Fibroblast of mammary gland (primary cell): Measurements from ENCODE around the gene MGP.
A peak's percentile ranks its signal among the peaks of the same experiment; 100 is the strongest.

Experiments used
- DNase-seq: peaks from one replicate; pipeline ENCODE4 v3.0.0-alpha.2; 2010; ENCODE audit warnings: low read depth
- H3K4me3 ChIP-seq: 2 replicates; pipeline ENCODE4 v1.5.1; 2011; ENCODE audit warnings: low read depth, mild to moderate bottlenecking, low read length, moderate library complexity; ENCODE audit not compliant: control insufficient read depth
- TF ChIP-seq, protein P1 (sequence below): conservative IDR thresholded peaks from 2 replicates; pipeline ENCODE4 v1.5.1; 2011; ENCODE audit warnings: low read depth, low read length, inconsistent platforms; ENCODE audit not compliant: control insufficient read depth, insufficient read depth

The MGP gene

DNA sequence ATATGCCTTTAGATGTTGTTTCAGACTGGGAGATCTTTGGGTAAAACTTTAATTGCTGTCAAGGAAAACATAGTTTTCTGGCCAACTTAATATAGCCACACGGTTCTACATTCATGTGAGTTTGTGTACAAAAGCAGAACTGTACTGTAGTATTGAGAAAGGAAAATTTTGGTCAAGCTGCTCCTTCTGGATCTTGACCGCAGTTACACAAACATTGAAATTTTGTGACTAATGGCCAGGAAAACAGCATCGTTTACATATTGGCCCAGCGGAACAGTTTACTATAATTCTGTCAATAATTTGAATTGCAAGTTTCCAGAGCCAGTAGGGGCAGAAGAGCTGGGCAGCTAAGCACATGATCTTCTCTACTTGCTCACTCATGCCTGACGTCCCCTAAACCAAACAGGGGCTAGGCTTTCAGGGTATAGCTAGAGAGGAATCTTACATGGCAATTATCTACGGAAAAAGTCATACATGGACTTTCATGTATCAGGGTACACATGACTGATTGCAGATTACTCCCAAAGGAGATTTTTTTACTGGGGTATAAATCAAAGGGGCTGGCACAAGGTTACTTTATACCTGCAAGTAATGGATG is 31.0 kb downstream of the MGP start:
- TF ChIP-seq, protein P1, sequence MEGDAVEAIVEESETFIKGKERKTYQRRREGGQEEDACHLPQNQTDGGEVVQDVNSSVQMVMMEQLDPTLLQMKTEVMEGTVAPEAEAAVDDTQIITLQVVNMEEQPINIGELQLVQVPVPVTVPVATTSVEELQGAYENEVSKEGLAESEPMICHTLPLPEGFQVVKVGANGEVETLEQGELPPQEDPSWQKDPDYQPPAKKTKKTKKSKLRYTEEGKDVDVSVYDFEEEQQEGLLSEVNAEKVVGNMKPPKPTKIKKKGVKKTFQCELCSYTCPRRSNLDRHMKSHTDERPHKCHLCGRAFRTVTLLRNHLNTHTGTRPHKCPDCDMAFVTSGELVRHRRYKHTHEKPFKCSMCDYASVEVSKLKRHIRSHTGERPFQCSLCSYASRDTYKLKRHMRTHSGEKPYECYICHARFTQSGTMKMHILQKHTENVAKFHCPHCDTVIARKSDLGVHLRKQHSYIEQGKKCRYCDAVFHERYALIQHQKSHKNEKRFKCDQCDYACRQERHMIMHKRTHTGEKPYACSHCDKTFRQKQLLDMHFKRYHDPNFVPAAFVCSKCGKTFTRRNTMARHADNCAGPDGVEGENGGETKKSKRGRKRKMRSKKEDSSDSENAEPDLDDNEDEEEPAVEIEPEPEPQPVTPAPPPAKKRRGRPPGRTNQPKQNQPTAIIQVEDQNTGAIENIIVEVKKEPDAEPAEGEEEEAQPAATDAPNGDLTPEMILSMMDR, result no peak
- no peak overlapping the region for H3K4me3 ChIP-seq
- DNase-seq, result peak; percentile 74

DNA sequence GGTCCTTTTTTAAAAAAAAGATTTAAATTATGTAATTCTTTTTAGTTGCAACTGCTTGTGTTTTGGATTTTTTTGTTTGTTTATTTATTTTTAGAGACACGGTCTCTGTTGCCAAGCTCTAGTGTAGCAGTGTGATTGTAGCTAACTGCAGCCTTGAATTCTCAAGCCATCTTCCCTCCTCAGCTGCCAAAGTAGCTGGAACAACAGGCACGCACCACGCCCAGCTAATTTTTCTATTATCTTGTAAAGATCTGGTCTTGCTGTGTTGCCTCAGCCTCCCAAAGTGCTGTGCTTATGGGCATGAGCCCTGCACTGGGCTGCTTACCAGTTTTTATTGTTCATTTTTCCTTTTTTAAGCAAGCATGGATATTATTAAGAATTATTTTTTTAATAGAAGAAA is 31.7 kb downstream of the MGP start:
- H3K4me3 ChIP-seq, result no peak overlapping the region
- no peak for DNase-seq
- TF ChIP-seq, protein P1, result no peak

DNA sequence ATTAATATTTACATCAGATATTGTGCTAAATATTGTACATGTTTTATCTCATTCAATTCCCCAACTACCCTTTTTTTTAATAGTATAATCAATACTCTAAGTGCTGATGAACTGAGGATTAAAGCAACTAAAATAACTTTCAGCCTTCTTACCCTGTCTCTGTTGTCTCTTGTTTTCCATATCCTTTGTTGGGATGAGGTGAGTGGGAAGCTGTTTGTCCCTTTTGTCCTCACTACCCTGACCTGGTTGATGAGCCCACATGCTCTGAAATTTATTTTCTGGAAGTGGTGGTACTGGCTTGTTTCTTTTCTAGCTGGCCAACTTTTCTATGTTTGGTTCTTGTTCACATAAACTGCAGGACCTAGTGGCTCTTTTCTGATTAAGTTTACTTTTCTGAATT is 32.8 kb downstream of the MGP start:
- DNase-seq, result no peak
- H3K4me3 ChIP-seq, result no peak overlapping the region
- TF ChIP-seq, protein P1, result no peak

DNA sequence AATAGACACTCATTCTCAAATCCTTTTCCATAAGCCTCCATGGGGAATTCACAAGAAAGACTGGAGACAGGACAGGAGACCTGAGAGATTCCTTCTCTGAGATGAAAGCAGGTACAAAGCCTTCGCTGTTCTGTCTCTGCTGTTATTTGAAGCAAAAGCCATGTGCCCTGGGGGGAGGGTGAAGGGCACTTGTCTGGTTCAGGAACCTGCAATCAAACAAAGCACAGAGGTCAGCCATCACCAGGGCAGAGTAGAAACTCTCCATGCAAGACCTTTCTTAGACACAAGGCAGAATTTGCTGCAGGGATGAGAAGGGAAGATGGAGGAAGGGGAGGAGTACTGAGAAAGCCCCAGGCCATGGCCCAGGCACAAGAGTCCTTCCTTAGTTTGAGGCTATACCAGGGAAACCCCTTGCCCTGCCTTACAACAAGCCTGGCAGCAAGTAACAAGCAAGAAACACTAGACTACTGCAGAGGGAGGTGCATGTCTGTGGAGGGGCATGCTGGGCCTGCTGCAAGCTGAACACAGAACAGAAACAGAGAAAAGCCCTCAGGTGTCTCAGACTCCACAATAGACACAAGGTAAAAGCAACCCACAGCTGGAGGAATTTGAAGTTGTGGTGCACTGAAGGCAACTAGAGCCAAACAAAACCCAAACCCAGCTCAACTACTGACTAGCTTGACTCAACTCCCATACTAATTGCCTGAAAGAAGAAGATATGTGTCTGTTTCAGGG is 34.6 kb downstream of the MGP start:
- H3K4me3 ChIP-seq, result no peak overlapping the region
- TF ChIP-seq, protein P1, result no peak
- no peak for DNase-seq

DNA sequence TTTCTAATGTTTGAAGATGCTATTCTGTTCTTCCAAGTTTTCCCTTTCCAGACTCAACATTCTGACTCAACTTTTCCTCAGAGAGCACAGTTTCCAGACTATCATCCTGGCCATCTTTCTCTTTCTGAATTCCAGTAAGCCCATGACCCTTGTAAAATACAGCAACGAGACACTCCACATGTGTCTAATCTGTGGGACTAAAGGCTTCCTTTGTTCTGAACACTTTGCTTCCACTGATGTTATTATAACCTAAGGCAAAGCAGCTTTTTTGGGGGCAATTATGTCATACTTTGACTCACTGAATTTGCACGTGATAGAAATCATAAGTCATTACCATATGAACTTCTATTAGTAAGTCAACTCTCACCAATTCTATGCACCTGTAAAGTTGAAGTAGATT is 36.0 kb downstream of the MGP start:
- no peak overlapping the region for H3K4me3 ChIP-seq
- TF ChIP-seq, protein P1, result no peak
- DNase-seq, result peak; percentile 55

DNA sequence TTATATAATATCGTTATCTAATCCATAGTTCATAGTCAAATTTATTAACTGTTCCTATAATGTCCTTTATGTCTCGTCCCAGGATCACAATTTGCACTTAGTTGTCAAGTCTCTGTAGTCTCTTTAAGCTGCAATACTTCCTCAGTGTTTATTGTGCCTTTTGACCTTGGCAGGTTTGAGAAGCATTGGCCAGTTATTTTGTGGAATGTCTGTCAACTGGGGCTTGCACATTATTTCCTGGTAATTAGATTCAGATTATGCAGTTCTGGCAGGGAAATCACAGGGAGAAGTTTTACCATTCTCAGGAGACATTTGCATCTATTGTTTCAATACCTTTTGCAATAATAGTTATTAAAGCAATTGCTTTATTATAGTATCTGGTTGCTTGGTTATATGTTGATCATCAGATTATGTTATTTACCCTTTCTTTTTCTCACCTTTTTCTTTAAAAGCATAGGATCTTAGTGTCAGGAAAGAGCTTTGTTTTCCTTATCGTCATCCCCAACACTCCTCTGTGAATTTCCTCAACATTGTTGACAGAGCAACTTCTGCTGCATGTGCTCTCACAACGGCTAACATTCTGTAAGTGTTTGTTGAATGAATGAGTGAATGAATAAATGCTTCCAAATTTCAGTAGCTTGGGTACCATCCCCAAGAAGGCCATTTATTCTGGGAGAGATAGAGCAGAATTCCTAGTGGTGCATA is 38.6 kb downstream of the MGP start:
- TF ChIP-seq, protein P1, result no peak
- DNase-seq, result no peak
- H3K4me3 ChIP-seq, result no peak overlapping the region
